Right renal pelvis (tissue), 4 donors: ENCODE results near the gene QSOX2. TPM values are rescaled to one million over a fixed set of nuclear protein-coding genes. Genes with fewer than 3 reads are reported as not detected.

Experiments
- DNase-seq, 4 donors: peaks; one replicate each; pipeline ENCODE4 v3.0.0-alpha.2; 2013; ENCODE audit warnings: low read depth in 4 of 4, low spot score in 3 of 4, missing footprints in 1 of 4
- polyA plus RNA-seq, 4 donors: library from polyadenylated mRNA; unstranded; fragments of 120-200 nt; gene quantifications; one replicate each; pipeline ENCODE4 v1.2.1, GENCODE V29; 2013; ENCODE audit not compliant: insufficient read length in 4 of 4

Gene QSOX2
- polyA plus RNA-seq, 4 donors: 16.3 to 17.5 (median 16.6) TPM

DNA sequence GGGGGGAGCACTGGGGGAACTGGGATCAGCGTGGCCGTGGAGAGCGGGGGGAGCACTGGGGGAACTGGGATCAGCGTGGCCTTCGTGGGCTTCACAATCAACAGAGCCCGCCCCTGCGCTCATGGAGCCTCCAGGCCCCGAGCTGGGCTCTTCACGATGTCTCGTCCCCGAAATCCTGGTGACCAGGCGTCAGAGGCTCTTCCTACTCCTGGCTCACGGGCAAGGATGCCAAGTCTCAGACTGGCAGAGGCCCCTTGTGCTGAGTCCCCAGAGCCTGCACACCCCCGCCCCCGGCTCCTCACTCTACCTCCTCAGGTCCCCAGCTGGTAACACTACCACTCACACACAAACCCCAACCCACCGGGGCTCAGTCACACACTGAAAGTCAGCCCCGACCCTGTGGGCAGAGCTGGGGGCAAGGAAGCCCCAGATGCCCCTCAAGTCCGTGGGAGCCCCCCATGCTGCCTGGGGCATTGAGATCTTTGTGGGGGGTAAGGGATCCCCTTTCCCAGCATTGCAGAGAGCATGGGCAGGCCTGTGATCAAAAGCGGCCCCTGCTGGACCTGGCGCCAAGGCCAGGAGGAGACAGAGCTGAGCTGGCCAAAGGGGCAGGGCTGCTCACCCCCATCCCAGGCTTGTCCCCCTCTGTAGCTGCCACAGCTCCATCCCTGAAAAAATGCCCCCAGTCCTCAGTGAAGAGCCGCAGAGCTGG is 67.4 kb downstream of the QSOX2 start:
- DNase-seq: no peak

DNA sequence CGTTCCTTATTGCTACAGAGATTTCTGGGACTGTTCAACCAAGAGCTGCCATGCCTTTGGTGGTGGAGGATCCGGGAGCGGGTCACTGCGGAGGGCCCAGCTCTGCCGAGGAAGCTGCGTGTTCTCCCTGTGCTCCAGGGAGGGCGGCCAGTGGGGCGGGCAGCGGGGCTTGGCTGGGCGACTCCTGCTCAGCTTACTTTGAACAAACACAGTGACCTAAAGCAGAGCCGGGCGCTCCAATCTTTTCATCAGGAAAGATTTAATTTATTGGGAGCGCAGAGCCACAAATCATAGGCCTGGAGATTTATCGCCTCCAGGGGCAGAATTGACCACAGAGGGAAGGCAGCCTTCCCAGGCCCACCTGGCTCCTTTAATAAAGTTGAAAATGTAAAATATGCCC is 68.4 kb downstream of the QSOX2 start:
- DNase-seq: no peak

DNA sequence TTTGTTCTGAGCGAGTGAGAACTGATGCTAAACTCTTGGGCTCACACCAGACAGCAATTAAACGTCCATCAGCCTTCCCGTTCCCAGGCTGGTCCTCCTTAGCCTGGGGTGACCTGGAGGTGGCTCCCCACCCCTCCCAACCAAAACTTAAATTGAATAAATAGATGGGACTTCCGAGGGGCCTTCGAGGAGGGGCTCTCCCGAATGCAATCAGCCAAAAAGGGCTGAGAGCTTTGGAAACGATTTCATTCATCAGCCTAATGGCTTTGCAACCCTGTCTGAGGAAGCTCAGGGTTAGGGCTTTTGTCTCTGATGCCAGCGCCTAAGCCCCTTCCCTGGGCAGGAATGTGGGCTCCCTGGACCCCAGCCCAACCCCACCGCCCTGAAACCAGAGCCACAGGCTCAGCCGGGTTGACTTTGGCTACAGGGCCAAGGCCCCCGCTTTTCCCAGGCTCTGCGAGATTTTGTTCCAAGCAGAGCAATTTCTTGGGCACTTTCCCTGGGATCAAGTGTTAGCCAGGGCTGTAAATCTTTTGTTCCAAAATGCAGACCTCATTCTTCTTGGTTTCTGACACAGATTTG is 69.9 kb downstream of the QSOX2 start:
- DNase-seq: no peak

DNA sequence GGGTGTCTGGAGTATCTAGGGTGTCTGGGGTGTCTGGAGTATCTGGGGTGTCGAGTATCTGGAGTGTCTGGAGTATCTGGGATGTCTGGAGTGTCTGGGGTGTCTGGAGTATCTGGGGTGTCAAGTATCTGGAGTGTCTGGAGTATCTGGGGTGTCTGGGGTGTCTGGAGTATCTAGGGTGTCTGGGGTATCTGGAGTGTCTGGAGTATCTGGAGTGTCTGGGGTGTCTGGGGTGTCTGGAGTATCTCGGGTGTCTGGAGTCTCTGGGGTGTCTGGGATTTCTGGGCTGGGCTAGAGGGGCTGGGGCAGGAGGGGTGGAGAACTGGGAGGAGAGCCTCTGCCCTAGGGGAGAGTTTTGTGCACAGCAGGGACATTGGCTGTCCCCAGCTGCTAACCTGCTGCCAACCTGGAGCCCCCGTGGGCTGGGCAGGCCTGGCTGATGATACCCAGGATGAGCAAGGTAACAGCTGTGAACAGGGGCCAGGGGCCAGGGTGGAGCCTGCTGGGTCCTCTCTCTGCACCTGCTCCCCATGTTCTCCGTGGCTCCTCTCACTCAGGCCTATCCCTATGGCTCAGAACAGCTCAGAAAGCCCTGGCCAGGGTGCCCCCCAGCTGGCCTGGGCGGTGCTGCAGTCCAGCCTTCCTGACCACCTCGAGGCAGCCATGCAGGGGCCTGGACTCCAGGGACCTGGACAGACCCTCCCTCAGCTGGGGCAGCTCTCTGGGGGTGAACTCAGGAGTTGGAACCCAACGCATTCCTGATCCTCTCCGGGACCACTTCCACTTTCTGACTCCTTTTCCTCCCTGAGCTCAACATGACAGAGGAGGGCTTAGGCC is 70.6 kb downstream of the QSOX2 start:
- no peak for DNase-seq

DNA sequence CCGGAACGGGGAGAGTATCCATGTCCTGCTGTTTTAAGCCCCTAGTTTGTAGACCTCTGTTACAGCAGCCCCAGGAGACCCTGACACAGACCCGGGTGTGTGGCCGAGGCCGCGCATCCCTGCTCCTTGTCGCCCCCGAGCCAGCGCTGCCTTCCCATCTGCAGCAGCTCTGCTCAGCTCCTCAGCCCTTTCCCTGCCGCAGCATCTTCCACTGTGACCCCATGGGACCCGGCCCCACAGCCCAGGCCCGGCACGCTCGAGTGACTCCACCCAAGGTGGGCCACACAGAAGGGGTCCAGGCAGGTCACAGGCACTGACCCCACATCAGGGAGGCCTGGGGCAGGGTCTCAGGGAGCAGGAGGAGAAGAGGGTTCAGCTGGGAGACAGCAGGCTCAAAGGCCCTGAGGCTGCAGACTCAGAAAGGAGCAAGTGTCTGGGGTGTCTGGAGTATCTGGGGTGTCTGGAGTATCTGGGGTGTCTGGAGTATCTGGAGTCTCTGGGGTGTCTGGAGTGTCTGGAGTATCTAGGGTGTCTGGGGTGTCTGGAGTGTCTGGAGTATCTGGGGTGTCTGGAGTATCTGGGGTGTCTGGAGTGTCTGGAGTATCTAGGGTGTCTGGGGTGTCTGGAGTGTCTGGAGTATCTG is 71.8 kb downstream of the QSOX2 start:
- DNase-seq: no peak

DNA sequence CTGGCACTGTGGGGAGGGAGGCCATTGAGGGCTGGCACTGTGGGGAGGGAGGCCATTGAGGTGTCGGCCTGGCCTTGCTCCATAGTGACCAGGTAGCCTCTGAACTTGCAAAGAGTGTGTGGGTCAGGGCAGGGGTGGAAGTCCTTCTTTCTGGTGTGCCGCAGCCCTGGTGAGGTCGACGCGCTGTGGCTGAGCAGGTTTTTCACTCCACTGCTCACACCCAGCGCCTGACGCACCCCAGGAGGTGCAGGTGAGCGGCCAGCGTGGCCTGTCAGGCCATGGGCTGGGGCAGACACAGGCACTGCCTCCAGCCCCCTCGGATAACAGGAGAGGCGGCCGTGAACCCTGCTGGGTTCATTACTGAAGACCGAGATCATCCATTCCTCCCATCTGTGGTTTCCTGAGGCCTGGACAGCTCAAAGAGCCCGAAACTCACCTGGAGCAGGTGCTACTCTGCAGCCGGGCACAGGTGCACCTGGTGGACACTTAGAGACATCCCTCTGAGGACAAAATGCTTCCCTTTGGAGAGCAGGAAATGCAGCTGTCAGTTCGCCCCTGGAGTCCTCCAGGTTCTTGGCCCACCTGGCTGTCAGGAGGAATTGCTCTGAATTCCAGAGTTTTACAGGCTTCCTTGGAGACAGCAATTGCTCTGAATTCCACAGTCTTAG is 73.1 kb downstream of the QSOX2 start:
- no peak for DNase-seq

DNA sequence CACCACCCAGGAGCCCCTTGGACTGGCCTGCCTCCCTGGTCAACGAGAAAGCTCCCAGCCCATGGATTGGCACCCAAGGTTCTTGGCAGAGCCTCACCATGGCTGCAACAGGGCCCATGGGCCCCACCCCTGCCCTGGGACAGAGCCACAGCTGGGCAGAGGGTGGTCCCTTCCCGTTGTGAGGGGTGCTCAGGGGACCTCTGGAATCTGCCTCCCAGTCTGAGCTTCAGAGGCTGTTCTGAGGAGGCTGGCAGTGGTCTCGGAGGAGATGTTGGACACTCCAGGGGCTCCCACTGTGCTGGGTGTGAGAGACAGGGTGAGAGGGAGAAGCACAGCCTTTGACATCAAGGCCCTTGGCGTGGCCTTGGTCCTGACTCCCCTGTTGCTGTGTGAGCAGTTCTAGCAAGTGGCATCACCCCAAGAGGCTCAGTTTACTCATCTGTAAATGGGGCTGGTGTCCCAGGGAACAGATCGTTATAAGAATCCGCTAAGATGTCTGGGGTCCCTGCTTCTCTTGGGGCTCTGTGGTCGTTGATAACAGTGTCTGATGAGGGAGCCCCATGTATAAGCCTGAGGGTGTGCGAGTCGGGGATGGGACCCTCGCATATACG is 73.7 kb downstream of the QSOX2 start:
- DNase-seq: no peak

DNA sequence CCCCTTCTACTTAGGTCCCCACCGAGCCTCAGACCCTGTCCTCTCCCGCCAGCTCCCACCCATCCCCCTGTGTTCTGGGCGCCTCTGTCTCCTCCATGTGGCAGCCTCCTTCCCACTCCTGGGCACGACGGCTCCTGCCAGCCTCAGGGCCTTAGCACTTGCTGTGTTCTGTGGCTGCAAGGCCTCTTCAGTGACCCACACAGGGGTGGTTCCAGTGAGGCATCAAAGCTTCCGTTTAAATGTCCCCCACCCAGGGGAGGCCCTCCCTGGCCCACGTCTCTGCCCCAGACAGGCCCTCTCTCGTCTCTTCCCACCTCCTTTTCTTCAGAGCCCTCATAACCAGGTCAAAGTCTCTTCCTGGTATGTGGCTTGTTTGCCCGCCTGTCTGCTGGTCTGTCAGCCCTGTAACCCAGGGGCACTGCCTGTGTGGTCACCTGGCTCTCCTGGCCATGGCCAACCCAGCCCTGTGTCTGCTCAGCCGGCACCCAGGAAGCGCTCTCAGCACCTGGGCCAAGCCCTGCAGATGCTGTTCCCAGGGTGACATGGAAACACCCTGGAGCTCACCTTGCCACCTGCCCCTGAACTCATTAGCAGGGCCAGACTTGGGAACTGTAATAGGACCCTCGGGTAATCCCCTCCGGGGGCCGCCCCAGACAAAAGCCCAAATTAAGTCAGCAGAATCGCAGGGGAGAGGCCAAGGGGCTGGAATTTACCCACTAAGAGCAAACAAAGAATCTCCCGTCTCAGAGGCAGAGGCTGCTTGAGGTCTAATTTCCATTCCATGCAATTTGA is 74.4 kb downstream of the QSOX2 start:
- DNase-seq: no peak

DNA sequence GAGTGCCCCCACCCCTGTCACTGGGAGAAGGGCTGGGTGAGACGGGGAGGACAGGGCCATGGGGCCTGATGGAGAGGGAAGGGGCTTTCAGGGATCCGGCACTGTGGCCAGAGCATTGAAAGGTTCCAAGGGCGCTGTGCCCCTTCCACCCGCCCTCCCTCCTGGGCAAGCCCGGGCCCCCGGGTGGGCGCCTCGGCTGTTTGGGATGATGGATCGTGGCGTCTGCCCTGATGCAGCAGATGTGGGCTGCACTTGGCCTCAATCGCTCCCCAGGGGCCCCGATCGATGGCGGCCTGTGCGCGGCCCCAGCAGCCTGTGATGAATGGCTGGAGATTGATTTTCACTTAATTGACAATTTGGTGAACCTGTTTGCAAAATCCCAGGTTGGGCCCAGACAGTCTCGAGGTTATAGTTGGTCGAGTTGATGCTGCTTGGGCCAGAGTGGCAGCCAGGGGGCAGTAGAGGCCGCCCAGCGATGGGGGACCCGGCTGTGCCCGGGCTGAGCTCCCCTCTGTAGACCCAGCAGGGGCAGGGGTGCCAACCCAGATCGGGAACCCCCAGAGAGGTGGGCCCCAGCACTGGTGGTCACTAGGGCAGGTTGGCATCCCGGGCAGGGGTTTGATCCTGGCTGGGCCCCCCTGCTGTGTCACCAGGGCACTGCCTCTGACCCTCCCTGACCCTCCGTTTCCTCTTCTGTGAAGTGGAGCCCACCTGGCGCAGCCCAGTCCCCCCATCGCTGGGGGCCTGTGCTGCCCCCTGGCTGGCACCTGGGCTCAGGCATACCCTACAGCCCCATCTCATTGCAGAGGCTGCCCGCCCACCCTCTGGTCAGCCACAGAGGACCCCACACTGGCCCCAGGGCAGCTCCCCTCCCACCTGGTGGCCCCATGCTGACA is 75.4 kb downstream of the QSOX2 start:
- DNase-seq: no peak

DNA sequence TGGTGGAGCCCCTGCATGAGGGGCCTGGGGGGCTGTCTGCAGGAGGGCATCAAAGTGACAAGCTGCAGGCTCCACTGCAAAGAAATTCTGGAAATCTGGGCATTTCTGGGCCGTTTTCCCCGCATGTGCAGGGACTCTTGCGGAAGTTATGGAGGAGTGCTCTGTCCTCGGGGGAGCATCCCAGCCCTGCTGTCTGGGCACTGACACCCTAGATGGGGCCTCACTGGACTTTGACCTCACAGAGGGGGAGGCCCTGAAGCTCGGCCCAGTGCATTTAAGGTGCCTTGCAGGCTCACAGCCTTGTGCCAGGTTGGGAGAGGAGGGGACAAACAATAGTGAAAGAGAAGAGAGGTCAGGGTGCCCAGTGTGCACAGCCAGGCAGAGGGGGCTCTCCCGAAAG is 76.1 kb downstream of the QSOX2 start:
- DNase-seq: no peak

DNA sequence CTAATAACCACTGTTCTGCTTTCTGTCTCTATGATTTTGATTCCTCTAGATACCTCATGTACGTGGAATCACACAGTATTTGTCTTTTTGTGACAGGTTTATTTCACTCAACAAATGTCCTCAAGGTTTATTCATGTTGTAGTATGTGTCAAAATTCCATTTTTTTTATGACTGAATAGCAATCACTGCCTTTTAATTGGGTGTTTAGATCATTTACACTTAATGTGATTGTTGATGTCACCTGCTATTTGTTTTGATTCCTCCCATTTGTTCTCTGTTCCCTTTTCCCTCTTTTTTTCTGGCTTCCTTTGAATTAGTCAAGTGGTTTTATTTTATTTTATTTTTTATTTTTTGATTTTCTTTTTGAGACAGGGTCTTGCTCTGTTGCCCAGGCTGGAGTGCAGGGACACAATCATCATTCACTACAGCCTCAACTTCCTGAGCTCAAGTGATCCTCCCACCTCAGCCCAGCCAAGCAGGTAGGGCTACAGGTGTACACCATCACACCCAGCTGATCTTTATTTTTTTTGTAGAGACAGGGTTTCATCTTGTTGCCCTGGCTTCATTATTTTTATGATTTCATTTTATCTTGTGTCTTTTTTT is 82.3 kb downstream of the QSOX2 start:
- DNase-seq: no peak

DNA sequence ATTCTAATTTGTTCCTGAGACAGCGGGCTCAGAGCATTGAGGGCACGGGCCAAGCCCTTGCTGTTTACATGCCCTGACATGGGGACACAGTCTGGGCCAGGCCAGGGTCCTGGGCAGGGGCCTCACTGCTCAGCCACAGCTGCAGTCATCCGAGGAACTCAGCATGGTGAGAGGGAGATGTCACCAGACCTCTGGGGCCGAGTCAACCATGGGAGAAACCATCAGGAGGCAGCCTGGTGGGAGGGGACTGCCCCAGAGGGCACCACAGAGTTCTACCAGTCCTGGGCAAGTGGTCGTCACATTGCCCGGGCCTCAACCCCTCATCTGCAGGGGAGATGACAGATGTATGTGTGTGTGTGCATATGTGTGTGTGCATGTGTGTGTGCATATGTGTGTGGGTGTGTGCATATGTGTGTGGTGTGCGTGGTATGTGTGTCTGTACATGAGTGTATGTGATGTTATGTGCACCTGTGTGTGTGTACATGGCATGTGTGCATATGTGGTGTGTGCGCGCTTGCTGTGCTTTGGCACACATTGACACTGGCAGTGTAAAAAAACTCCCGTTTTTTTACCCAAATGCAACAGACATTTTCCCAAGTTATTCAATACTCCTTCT is 84.5 kb downstream of the QSOX2 start:
- DNase-seq: no peak

DNA sequence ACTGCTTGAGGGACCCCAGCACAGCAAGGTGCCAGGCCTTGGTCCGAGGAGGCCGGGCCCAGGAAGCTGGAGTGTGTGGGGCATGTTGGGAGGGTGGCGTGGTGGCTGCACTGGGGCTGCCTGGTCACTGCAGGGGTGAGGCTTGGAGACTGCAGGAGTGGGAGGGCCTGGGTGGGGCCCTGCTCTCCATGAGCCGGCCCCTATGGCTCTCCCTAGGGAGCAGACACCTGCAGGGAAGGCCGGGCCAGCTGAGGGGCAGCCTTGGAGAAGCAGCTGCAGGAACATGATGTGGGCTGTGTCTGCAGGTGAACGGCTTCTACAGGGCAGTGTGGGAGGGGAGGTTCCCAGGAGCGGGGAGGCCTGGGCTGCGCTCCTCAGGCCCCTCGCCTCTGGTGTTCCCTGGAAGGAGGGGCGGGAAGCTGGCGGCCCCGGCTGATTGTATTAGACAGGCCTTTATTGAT is 85.2 kb downstream of the QSOX2 start:
- DNase-seq: no peak

DNA sequence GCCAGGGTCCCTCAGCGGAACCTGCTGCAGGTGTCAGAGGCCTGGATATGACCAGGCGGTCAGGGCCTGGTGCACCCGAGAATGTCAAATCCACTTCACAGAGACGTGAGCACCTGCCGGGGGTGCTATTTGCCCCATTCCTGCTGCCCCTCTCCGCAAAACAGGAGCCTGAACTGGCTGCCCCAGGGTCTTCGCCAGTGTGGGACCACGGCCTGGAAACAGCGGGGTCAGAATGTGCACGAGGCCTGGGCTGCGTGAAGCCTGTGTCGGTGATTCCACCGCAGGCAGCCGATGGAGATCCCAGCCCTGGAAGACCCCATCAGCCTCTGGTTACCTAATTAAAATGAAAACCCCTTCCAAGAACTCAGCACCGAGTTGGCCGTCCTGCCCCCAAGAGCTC is 85.8 kb downstream of the QSOX2 start:
- DNase-seq: no peak

DNA sequence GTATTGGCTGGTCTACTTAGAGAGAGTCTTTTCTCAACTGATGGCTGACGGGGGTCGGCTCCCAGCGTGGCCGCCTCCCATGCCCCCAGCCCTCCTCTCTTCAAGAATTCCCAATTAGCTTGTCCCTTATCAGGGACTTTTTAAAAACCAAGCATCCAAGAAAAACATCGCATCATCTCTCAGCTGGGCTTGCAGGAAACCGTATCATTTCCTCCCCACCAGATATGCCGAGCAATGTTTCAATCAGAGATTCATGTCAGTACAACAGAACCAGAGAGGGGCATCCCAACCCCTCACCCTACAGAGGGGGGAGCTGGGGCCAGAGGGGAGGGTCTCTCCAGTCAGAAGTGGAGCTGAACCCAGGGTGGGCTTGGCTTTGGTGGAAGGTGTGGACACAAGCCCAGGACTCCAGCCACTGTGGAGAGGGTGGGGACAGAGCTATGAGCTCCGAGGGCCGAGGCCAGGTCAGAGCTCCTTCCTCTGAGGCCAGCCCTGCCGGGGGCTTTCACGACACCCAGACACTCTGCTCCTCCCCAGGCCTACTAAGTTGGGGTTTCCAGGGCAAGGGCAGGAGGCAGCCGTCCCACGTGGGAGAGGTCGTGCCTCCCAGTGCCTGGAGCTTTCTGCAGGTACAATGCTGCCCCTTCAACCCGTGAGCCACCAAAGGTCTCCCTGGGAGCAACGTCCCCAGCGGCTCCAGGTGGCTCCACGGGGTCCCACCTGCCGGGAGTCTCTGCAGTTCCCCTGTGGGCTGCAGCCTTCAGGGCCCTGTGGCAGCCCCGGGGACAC is 87.9 kb downstream of the QSOX2 start:
- DNase-seq: no peak
